GM20000 (cell line): Measurements from ENCODE around the gene STK24.

Experiments used
- DNase-seq: peaks from one replicate; pipeline ENCODE4 v3.0.0; 2012; ENCODE audit warnings: low spot score
- TF ChIP-seq, protein P1 (sequence below): IDR thresholded peaks from 2 replicates; pipeline ENCODE4 v1.5.1; 2012; ENCODE audit warnings: mild to moderate bottlenecking, control low read depth; ENCODE audit errors: extremely low read depth, missing control alignments

The STK24 gene

GRCh38 chr13:98473135-98473787 is 103.6 kb downstream of the STK24 start:
- no peak for DNase-seq
- TF ChIP-seq, protein P1, sequence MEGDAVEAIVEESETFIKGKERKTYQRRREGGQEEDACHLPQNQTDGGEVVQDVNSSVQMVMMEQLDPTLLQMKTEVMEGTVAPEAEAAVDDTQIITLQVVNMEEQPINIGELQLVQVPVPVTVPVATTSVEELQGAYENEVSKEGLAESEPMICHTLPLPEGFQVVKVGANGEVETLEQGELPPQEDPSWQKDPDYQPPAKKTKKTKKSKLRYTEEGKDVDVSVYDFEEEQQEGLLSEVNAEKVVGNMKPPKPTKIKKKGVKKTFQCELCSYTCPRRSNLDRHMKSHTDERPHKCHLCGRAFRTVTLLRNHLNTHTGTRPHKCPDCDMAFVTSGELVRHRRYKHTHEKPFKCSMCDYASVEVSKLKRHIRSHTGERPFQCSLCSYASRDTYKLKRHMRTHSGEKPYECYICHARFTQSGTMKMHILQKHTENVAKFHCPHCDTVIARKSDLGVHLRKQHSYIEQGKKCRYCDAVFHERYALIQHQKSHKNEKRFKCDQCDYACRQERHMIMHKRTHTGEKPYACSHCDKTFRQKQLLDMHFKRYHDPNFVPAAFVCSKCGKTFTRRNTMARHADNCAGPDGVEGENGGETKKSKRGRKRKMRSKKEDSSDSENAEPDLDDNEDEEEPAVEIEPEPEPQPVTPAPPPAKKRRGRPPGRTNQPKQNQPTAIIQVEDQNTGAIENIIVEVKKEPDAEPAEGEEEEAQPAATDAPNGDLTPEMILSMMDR = no peak

GRCh38 chr13:98471934-98472333 is 105.0 kb downstream of the STK24 start:
- TF ChIP-seq, protein P1 = no peak
- DNase-seq = no peak

- no peak for DNase-seq
- TF ChIP-seq, protein P1 = no peak
These were observed 106.0 kb downstream of the STK24 start for GRCh38 chr13:98470920-98471319.

GRCh38 chr13:98468929-98469328 is 108.0 kb downstream of the STK24 start:
- no peak for DNase-seq
- TF ChIP-seq, protein P1 = no peak

DNA sequence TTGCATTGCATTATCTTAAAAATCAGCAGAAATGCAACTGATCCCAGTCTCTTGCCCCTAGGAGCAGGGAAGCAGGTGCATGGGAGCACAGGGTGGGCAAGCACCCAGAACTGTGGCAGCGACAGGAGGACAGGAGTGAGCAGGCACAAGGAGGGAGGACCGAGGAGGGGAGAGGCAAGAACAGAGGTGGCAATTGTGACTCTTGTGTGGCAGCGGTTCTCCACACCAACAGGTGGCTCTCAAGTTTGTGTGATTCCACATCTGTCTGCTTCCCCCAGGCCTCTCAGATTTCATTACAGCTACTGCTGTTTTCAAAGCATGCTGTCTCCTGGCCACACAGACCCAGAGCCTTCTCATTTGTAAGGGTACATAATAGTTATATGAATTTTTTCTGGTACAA is 108.5 kb downstream of the STK24 start:
- no peak for DNase-seq

DNA sequence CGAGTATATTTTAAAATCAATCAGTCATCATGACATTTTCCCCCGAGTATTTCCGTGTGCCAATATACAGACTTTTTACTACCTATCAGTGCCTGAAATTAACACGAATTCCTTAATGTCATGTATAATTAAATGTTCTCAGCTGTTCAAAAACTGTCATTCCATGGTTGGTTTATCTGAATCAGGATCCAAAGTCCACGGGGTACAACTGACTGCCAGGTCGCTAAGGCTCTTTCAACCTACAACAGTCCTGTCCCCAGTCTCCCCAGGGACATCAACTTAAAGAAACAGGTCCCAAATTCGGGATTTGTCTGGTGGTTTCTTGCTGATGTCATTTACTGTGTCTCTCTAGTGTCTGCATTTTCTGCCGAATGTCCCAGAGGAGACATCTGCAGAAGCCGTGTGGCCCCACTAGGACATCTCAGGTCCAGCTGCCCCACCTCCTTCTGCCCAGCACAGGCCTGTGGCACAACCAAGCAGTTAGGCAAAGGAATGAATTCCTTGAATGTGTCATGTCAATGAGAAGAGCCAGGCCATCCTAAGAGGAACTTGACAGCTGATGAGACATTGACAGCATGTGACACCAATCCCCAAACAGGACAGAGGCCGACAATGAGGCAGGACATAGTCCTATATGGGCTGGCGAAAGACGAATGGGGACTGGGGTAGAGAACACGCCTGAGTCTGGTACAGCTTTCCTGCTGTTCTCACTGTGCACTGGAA is 109.5 kb downstream of the STK24 start:
- no peak for DNase-seq
- TF ChIP-seq, protein P1 = no peak

More for the DNA sequence above, 108.5 kb downstream of the STK24 start:
- TF ChIP-seq, protein P1 = no peak

- peak; percentile 49 for DNase-seq
- TF ChIP-seq, protein P1 = peak; percentile 60
These were observed 110.2 kb downstream of the STK24 start for GRCh38 chr13:98466634-98467236.
